Stimulated activated CD8-positive, alpha-beta memory T cell treated with anti-CD3 and anti-CD28 coated beads, Interleukin-2, amount 100 ng/mL, for 1 hour (primary cell): ENCODE data around the gene KRT75.
"Not testable (repeated sequence)": the region's sequence is repeated elsewhere in the genome, so short reads cannot be mapped to it uniquely, and the experiment has no call there.

ENCODE experiments used
- DNase-seq, 2 donors: peaks; one replicate each; pipeline ENCODE4 v3.0.0-alpha.2; 2020; ENCODE audit warnings: low read depth in 2 of 2

KRT75 gene

DNA sequence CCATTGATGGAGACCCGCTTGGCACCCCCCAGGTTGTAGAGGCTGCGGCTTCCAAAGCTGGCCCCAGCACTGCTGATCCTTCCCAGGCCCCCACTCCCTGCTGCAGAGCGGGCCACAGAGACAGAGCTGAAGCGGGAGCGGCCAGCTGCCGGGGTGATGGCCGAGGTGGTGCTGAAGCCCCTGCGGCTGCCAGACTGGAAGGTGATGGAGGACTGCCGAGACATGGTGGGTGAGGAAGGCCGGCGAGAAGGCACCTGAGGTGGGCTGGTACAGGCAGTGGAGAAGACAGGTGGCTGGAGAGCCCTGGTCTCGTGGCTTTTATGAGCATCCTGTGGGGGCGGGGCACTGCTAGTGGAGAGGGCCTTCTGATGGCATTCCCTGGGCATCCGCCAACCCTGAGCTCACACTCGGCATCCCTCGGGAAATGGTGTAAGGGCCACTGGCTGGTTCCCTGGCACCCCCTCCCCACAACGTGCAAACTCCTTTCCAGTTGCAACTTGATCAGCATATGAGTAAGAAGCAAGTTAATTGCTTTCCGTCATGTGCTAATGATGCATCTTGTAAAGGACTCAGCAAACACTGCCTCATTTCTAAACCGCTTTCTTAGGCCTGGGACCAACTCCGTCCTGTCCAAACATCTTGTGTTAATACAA lies at the start of gene KRT75:
KRT75 (minus strand) TSS at position 291 of the 653 bp plus-strand sequence; CDS start at position 224, 67 bp downstream.
- no peak for DNase-seq

DNA sequence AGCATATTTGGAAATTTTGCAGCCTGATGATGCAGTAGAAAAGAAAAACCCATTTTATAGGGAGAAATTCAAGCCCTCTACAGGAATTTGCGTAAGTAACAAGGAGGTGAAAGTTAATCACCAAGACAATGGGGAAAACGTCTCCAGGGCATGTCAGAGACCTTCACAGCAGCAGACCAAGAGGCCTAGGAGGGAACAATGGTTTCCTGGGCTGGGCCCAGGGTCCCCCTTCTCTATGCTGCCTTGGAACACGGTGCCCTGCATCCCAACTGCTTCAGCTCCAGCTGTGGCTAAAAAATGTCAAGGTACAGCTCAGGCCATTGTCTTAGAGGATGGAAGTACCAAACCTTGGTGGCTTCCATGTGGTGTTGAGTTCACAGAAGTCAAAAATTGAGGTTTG lies 45.9 kb upstream of the KRT75 start:
- DNase-seq = no peak

DNA sequence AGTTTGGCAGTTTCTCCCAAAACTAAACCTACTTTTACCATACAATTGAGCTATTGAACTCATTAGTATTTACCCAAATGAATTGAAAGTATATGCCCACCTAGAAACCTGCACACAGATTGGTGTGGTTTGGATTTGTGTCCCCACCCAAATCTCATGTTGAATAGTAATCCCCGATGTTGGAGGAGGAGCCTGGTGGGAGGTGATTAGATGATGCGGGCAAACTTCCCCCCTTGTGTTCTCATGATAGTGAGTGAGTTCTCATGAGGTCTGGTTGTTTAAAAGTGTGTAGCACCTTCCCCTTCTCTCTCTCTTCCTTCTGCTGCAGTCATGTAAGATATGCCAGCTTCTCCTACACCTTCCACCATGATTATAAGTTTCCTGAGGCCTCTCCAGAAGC lies 43.5 kb upstream of the KRT75 start:
- no peak for DNase-seq

DNA sequence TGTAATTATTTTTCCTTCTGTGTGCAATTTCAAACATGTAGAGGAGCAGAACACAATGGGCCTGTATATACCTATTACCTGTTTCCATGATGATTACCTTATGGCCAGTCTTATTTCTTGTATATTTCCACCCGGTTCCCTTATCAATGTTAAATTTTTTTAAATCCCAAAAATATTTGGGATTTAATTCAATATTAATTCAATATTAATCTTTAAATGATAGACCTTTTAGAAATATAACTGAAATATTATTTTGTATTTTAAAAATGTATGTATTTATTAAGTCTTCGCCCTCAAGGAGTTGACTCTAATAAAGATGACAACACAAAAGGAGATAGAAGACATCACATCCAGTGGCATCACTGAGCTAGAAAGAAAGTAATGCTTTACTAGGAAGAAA lies 40.0 kb upstream of the KRT75 start:
- DNase-seq = no peak

DNA sequence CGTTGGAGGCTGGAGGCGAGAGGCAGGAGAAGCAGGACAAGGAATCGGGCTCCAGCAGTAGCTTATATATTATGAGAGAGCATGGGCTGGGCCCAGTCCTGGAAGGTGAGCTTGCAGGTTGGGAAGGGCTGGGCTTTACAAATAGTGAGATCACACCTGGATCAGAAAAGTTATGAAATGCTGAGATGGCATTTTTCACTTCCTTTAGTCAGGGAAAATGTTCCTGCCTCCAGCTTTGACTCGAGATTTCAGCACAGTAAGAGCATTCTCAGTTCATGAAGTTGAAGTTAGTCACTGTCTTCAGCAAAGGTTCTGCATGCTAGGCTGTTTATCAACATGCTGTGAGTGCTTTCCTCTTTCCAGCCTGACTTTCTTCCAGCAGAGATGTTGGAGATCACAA lies 39.6 kb upstream of the KRT75 start, which contains the start of gene KRT6C:
KRT6C (minus strand) TSS at position 38 of the 400 bp plus-strand sequence. CDS start 68 bp downstream, outside the sequence.
- DNase-seq = no peak

DNA sequence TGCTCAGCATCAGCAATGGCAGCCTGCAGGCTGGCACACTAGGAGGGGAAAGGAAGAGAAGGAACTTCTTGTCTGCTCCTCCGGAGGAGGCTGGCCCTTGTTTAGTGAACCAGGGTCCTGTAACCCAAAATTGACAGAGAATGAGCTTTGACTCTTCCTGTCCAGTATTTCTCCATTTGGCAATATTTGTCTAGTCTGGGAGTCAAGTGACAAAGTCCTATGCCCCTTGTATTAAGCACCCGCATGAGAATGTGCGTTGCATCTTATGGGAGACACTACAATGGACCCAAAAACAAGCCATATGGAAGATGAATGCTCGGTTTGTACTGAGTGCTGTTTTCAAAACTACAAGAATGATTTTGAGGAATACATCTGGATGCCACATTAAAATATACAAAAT lies 35.7 kb upstream of the KRT75 start:
- DNase-seq = no peak

DNA sequence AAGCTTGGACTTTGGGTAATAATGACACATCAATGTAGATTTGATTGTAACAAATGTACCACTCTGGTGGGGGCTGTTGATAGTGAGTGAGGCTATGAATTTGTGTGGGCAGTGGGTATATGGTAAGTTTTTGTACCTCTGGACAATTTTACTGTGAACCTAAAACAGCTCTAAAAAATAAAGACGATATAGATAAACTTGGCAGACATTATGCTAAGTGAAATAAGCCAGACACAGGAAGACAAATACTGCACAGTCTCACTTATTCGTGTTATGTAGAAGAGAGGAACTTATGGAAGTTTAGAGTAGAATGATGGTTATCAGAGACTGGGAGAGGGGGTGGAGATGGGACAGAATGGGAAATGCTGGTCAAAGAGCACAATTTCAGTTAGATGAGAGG lies 30.7 kb upstream of the KRT75 start:
- DNase-seq = no peak

DNA sequence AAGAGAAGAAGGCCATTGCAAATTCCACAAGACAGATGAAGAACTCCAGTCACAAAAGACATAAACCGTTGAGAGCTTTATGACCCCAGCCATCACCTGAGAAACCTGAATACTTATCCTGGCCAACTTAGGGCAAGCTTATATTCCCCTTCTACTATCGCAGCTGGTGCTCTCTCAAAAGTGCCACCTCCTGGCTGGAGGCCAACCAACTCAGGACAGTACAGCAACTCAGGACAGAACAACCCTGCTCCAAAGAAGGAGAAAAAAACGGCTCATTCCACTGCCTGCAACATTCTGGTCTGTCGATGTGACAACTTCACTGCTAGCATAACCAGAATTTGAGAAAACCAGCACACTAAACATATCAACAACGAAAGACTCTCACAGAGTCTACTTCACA lies 27.5 kb upstream of the KRT75 start:
- no peak for DNase-seq

DNA sequence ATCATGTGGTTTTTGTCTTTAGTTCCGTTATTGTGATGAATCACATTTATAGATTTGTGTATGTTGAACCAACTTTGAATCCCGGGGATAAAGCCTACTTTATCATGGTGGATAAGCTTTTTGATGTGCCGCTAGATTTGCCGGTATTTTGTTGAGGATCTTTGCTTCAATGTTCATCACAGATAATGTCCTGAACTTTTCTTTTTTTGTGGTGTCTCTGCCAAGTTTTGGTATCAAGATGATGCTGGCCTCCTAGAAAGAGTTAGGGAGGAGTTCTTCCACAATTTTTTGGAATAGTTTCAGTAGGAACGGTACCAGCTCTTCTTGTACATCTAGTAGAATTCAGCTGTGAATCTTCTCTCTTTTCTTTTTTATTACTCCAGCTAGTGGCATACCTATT lies 24.7 kb upstream of the KRT75 start:
- DNase-seq = no peak

DNA sequence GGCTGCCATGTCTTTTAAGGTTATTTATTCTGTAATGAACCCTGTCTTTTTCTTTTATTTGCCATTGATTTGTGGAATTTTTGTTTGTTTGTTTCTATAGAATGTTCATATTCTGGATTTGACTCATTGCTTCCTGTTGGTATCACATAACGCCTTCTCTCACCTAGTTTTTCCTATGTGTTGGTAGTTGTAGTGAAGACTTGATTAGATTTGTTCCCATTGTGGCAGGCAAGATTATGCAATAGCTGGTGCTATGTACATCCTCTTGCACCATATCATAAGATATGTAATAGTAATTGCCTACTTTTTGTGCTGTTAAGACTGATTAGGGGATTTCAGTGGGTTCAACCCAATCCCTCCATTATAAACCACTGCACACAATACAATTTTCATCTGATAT lies 21.6 kb upstream of the KRT75 start:
- no peak for DNase-seq

DNA sequence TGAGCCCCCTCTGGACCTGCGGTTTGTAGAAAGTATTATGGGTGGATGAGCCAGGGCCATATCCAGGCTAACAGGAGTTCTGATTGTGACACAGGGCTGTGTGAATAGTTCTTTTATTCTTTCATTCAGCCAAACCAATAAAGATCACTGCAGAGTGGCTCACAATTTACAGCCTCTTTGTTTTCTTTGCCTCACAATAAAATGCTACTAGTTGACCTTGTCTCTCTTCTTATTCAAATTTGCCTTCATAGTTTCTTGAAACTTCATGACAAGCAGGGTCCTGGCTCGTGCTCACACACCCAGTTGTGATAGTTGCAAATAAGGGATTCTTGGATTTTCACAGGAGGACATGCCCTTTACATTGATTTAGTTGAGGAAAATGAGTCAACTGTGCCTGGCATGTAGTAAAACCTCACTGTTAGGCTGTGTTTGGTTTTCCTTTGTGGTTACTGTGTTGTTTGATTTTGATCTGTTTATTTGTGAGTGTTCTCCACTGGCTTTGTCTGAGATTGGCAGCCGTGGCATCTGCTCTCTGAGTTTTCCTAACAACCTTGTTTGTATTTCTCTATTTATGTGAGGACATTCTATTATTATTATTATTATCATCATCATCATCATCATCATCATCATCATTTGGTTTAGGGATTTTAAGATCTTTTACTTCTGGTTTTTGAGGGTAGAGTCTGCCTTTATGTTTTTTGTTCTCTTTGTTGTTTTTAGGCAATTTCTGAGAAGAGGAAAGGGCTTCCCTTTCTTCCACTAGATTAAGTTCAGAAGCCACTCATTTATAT lies 20.4 kb upstream of the KRT75 start:
- DNase-seq = no peak

DNA sequence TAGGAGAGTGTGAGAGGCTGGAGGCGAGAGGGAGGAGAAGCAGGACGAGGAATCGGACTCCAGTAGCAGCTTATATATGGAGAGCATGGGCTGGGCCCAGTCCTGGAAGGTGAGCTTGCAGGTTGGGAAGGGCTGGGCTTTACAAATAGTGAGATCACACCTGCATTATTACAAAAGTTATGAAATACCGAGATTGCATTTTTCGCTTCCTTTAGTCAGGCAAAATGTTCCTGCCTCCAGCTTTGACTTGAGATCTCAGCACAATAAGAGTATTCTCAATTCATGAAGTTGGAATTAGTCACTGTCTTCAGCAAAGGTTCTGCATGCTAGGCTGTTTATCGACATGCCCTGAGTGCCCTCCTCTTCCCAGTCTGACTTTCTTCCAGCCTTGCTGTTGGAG lies 17.9 kb upstream of the KRT75 start, which contains the start of gene KRT6B:
KRT6B (minus strand) TSS at position 46 of the 400 bp plus-strand sequence. CDS start 68 bp downstream, outside the sequence.
- no peak for DNase-seq

DNA sequence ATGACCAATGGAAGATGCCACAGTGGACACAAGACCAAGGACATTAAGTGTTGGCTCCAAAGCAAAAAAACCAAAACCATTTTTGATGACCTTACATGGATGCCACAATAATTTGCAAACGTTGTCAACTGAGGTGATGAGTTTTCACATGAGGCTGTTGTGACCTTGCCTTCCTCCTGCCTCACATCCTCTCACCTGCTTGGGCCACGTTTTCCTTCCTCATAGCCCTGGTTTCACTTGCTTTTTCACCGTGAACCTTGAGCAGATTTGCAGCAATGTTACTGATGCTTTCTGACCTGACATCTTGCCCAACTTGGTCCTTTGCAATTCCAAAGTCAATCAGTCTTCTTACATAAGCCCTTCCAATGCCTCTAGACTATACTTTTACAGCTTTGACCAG lies 14.1 kb upstream of the KRT75 start:
- no peak for DNase-seq

DNA sequence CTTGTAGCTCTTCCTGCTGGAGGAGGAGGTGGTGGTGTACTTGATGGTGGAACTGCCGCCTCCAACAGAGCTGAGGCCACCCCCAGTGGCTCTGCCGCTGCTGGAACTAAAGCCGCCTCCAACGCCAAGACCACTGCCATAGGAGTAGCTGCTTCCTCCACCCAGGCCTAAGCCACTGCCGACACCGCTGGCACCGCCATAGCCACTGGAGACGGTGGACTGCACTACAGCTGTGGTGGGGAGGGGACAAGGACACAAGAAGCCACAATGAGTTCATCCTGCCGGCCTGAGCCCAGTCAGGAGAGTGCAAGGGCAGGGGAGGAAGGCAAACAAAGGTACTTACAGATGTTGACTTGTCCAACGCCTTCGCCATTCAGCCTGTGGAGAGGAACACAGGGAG lies 13.0 kb upstream of the KRT75 start:
- DNase-seq = not testable (repeated sequence)

DNA sequence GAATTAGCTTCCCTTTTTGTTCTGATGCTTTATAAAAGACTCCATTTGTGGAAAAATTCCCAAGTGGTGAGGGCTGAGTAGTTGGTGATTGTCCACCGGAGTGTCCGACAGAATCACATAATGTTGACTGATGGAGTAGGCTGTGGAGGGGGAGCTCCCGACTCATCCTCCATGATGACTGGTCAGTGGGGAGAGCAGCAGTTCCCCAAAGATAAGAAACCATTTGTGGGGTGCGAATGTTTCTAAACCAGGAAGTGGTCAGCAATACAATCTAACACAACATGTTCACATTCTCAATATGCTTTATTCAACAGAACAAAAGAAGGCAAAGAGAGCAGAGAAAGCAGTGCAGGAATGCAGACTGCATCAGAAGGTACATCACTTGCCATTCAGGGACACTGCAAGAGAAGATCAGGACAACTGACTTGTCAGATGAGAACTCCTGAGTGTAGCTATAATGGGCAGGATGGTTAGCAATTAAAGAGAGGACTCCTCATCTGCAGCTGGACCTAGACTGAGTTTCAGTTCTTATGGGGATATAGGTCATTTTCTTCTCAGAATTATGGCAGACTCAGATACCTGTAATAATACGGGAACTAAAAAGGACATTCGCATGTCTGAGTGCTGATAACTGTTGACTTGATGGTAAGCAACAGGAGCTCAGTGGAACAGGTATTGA lies 12.3 kb upstream of the KRT75 start:
- DNase-seq = no peak

DNA sequence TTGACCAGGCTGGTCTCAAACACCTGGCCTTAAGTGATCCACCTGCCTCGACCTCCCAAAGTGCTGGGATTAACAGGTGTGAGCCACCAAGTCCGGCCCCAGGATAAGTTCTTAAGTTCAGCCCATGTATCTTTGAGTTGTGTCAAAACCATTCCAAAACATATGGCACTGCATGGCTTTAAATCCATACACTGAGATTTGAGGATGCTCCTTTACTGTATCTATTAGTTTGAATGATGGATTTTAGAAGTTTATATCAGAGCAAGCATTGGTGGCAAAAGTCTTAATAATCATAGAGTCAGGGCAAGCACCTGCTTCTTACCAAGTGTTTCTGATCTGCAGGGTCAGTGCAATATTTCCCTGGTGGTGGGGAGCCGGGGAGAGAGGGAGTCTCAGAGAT lies 11.7 kb upstream of the KRT75 start:
- no peak for DNase-seq

DNA sequence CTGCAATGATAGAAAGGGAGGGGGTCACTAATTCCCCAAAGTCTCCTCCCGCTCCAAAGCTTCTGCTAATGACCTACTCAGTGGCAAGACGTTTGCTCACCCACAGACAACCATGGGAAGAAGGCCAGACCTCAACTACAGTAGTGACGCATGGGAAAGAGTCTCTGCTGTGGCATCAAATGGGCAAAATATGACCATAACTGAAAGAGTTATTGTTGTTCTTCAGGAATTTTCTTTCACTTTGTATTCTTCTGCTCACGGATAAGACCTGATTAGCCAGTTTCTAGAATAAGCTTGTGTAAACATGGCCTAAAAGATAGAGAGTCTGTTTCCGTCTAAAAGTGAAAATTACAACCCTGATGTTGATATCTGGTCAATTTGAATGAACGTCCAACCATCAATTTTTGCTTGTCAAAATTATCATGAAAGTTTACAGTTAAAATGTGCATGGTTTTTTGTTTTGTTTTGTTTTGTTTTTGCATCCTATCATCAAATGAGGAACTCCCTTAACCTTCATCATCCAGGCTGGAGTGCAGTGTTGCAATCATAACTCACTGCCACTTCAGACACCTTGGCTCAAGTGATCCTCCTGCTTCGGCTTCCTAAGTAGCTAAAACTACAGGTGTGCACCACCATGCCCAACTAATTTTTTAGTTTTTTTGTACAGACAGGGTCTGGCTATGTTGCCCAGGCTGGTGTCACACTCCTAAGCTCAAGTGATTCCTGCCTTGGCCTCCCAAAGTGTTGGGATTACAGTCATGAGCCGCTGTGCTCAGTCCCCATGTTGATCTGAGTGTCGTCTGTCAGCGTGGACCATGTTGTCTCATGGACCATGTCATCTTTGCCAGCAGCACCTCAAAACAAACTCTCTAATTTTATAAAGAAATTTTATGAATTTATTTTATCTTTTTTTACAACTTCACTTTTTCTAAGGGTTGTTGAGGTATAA lies 10.8 kb upstream of the KRT75 start:
- DNase-seq = no peak

DNA sequence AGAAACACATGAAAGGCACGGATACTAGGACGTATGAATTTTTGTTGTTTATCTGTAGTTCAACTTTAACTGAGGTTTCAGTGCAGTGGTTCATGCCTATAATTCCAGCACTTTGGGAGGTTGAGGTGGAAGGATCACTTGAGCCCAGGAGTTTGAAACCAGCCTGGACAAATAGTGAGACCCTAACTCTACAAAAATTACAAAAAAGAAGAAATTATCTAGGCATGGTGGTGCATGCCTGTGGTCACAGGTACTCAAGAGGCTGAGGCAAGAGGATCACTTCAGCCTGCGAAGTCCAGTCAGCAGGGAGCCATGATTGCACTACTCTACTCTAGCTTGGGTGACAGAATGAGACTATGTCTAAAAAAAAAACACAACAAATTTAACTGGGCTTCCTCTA lies 9.8 kb upstream of the KRT75 start:
- no peak for DNase-seq

DNA sequence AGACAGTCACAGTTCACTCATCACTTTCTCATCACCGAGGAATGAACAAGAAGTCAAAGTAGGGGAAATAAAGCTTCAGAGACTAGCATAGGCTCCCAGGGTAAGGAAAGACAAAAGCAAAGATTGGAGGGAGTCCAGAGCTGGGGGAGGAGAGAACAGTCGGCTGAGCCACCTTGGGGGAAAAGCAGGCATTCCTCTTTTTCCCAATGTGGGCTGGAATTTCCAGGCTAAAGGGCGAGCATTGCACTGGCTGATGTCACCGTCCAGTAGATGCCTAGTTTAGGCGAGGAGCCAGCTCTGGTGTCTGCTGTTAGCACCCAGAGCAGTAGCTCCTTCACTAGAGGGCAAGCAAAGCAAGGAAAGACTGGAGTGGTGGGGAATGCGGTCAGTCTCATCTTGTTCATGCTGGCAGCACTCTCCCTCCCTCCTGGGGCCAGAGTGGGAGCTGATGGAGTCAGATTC lies 8.5 kb upstream of the KRT75 start:
- DNase-seq = no peak

DNA sequence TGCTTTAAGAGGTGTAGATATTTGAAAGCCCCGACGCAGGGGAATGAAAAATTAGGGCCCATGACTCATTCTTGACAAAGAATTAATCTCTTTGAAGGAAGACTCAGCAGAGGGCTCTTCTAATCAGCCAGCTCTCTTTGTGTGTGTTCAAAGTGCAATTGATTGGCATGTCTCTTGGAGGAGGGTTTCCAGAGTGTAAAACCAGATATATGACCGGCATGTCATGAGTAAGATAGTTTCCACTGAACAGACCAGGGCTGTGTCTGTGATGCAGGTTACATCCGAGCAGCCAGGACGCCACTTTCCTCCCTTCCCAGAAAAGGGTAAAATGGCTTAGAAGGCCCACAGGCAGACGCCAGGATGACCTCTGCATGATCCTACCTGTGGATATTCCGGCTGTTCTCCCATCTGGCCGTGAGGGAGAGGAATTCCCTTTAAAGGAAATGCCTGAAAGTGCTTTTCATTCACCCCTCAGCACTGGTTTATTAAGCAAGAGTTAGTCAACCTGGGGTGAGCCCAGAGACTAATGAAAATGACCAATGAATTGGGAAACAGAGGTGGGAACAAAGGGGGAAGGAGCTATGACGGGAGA lies 7.2 kb upstream of the KRT75 start:
- no peak for DNase-seq

DNA sequence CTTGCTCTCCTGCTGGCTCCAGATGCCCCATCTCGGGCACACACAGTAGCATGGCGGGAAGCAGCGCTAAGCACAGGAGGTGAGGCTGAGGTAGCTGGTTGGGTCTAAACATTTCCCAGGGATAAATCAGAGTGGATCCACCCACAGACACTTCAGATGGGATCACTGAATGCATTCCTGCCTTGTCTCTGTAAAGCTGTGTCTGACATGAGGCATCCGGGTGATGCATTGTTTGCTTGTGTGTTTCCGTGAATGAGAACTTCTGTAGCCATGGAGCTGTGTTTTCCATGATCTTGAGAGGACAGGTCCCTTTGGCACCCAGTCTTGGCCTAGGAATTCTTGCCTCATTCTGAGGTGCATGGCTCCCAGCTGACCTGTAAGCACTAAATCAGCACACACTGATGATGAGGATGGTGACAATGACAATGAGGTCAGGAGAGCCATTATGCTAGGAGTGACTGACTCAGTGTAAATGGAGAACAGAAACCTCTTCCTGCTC lies 6.7 kb upstream of the KRT75 start:
- DNase-seq = no peak
